ENCODE results near the gene SORL1.

- TF ChIP-seq ZNF449 (CRISPR knock-in tag; IDR thresholded peaks at IDR 0.05) (no peak), CTCF (IDR thresholded peaks at IDR 0.05 in 2 of 3, conservative IDR thresholded peaks at IDR 0.05 in 1 of 3; ENCODE audit: insufficient read depth in 2 of 3, low read depth in 1 of 3, low read length in 3 of 3) (no peak), CEBPZ (IDR thresholded peaks at IDR 0.05; ENCODE audit: borderline replicate concordance, low read depth, low read length) (no peak), XRCC3 (IDR thresholded peaks at IDR 0.05) (no peak), ZNF146 (CRISPR knock-in tag; IDR thresholded peaks at IDR 0.05; ENCODE audit: unreplicated experiment) (no peak)
These were observed 123.3 kb downstream of the SORL1 start for GRCh38 chr11:121575250-121575962.
